K562 (cell line): ENCODE measurements around the gene PTP4A2. TPM values are rescaled to one million over a fixed set of nuclear protein-coding genes. Genes with fewer than 3 reads are reported as not detected.

Source experiments
- CEBPZ ChIP-seq: fragments of 150-350 bp; IDR thresholded peaks from 2 replicates; pipeline ENCODE4 v1.6.1; 2014; ENCODE audit warnings: low read depth, mild to moderate bottlenecking, low read length, borderline replicate concordance
- CXXC5 ChIP-seq: fragments of 250-450 bp; sonication (Bioruptor Pico); IDR thresholded peaks from 2 replicates; pipeline ENCODE4 v1.8.0; 2022; ENCODE audit warnings: inconsistent platforms, mild to moderate bottlenecking, moderate library complexity
- E2F5 ChIP-seq: sonication (generic); formaldehyde crosslinking; IDR thresholded peaks from 2 replicates; pipeline ENCODE4 v1.8.0; 2022; ENCODE audit warnings: mild to moderate bottlenecking, missing genetic modification reagents
- HDAC2 ChIP-seq: fragments of 450-650 bp; IDR thresholded peaks from 2 replicates; pipeline ENCODE4 v1.6.1; 2016; ENCODE audit warnings: mild to moderate bottlenecking
- KDM1A ChIP-seq, 2 experiments: fragments of 450-650 bp; IDR thresholded peaks; 2 replicates each; pipeline ENCODE4 v1.6.1; 2016; ENCODE audit warnings: mild to moderate bottlenecking in 2 of 2
- KLF6 ChIP-seq: fragments of 250-450 bp; sonication (Bioruptor Pico); IDR thresholded peaks from 2 replicates; pipeline ENCODE4 v1.4.0; 2020; ENCODE audit warnings: mild to moderate bottlenecking, moderate library complexity, borderline replicate concordance
- MECOM ChIP-seq: fragments of 250-450 bp; sonication (Bioruptor Pico); IDR thresholded peaks from 2 replicates; pipeline ENCODE4 v1.8.0; 2022; ENCODE audit warnings: inconsistent platforms
- MTA3 ChIP-seq: fragments of 450-650 bp; formaldehyde crosslinking; IDR thresholded peaks from 2 replicates; pipeline ENCODE4 v1.6.1; 2017; ENCODE audit warnings: mild to moderate bottlenecking, borderline replicate concordance
- NCOA2 ChIP-seq, 2 experiments: fragments of 450-650 bp; IDR thresholded peaks; 2 replicates each; pipeline ENCODE4 v1.6.1; 2018; ENCODE audit warnings: mild to moderate bottlenecking in 2 of 2, moderate library complexity in 1 of 2; ENCODE audit not compliant: partially characterized antibody in 2 of 2
- NFE2 ChIP-seq: IDR thresholded peaks from 2 replicates; pipeline ENCODE4 v1.6.1; 2014; ENCODE audit warnings: antibody characterized with exemption, low read depth
- PCBP2 ChIP-seq: fragments of 200-400 bp; formaldehyde crosslinking; IDR thresholded peaks from 2 replicates; pipeline ENCODE4 v1.6.1; 2018; ENCODE audit warnings: low read length, low read depth, mild to moderate bottlenecking, moderate library complexity; ENCODE audit not compliant: poor library complexity, severe bottlenecking
- THRA ChIP-seq: fragments of 450-650 bp; IDR thresholded peaks from 2 replicates; pipeline ENCODE4 v1.6.1; 2017; ENCODE audit warnings: mild to moderate bottlenecking, moderate library complexity
- TRIM28 ChIP-seq: fragments of 450-650 bp; IDR thresholded peaks from 2 replicates; pipeline ENCODE4 v1.6.1; 2017
- ZBTB43 ChIP-seq: sonication (generic); formaldehyde crosslinking; IDR thresholded peaks from 2 replicates; pipeline ENCODE4 v1.8.0; 2023; ENCODE audit warnings: mild to moderate bottlenecking, missing genetic modification reagents
- ZNF134 ChIP-seq: fragments of 250-450 bp; sonication (Bioruptor Pico); conservative IDR thresholded peaks from 2 replicates; pipeline ENCODE4 v1.4.0; 2020
- ZNF175 ChIP-seq: fragments of 200-800 bp; sonication (Bioruptor generic); IDR thresholded peaks from 2 replicates; pipeline ENCODE4 v1.6.1; 2016; ENCODE audit warnings: low read depth, mild to moderate bottlenecking, missing genetic modification characterization, missing compliant biosample characterization
- polyA plus RNA-seq, 8 experiments: library from polyadenylated mRNA; depleted of rRNA in 4 of 8; stranded (reverse) in 5 of 8; unstranded in 3 of 8; fragments of >200 nt; fragmentation: Nextera tagmentation in 2 of 8; fragmentation: Illumina TruSeq in 1 of 8; extraction: Ambion mirVana in 2 of 8; extraction: Trizol in 1 of 8; gene quantifications; 2 replicates each; pipeline versions ENCODE4 v1.2.1 to v1.2.3, GENCODE V29; 2011 to 2014; ENCODE audit warnings: inconsistent platforms in 1 of 8, missing spikeins in 1 of 8
- total RNA-seq, 7 experiments: library from RNA; depleted of rRNA in 6 of 7; stranded (reverse); fragments of >200 nt in 6 of 7; fragmentation: Illumina TruSeq in 2 of 7; extraction: Trizol in 2 of 7; gene quantifications; 2 replicates each; pipeline versions ENCODE4 v1.2.1 to v1.2.3, GENCODE V29; 2011 to 2021; ENCODE audit warnings: low replicate concordance in 1 of 7
- TF ChIP-seq, protein P1 (sequence below): sonication (generic); formaldehyde crosslinking; IDR thresholded peaks from 2 replicates; pipeline ENCODE4 v1.8.1; 2022; ENCODE audit warnings: missing genetic modification reagents
- TF ChIP-seq, protein P2 (sequence below): fragments of 450-650 bp; formaldehyde crosslinking; IDR thresholded peaks from 2 replicates; pipeline ENCODE4 v1.4.0; 2020; ENCODE audit warnings: mild to moderate bottlenecking, moderate library complexity

Gene PTP4A2
- total and polyA plus RNA-seq, 9 of the 15 experiments (the other 6 are each of a cell fraction or from before 2014, with no cell fraction given), result 197 to 870 (median 480) TPM

DNA sequence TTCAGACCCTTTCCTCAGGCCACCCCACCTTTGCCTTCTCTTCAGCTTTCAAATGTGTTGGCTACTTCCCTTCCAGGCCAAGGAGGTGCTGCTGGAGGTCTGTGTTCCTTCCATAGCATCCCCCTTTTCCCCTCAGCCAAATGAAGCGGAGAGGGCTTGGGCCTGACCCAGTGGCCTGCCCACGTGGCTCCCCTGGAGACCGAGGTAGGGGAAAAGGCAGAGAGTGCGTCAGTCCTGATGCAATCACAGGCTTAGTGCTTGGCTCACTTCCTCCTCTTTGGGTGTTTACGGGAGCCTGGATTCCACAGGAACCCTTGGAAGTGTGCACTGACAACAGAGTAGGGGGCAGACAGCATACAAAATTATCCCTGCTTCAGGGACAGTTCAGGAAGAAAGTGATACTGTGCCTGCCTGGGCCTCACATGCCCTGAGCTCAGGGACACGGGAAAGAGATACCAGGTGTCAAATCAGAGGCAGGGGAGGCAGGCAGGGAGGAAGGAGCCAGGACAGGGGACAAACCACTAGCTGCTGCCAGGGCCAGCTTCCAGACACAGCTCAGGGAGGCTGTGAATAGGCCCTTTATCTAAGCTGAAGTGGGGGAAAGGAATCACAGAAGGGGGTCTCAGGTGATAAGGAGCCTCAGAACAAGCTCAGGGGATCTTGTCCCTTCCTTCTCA, 16.6 kb upstream of the PTP4A2 start (continued):
- no peak for TF ChIP-seq ZBTB43 (CRISPR knock-in tag)
- TF ChIP-seq ZNF134 (CRISPR knock-in tag), result no peak; the same call in 1 of the 2 replicates
- no peak for TF ChIP-seq NFE2
- TF ChIP-seq PCBP2, result no peak
- peak; percentile 68 for TF ChIP-seq MECOM (CRISPR knock-in tag)
- no peak for TF ChIP-seq THRA
- TF ChIP-seq, protein P1, sequence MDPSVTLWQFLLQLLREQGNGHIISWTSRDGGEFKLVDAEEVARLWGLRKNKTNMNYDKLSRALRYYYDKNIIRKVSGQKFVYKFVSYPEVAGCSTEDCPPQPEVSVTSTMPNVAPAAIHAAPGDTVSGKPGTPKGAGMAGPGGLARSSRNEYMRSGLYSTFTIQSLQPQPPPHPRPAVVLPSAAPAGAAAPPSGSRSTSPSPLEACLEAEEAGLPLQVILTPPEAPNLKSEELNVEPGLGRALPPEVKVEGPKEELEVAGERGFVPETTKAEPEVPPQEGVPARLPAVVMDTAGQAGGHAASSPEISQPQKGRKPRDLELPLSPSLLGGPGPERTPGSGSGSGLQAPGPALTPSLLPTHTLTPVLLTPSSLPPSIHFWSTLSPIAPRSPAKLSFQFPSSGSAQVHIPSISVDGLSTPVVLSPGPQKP (CRISPR knock-in tag), result no peak
- TF ChIP-seq E2F5 (CRISPR knock-in tag), result no peak
- 0 out of 2 replicates have a peak, but pooled peaks have one; percentile 15 for TF ChIP-seq TRIM28
- TF ChIP-seq NCOA2 (IDR thresholded peaks at IDR 0.05; ENCODE audit: partially characterized antibody in 2 of 2), result no peak
- TF ChIP-seq CEBPZ, result no peak
- peak; percentile 78 for TF ChIP-seq HDAC2
- TF ChIP-seq KDM1A (IDR thresholded peaks at IDR 0.05), result no peak
- peak; percentile 94 for TF ChIP-seq CXXC5 (CRISPR knock-in tag)
- TF ChIP-seq, protein P2, sequence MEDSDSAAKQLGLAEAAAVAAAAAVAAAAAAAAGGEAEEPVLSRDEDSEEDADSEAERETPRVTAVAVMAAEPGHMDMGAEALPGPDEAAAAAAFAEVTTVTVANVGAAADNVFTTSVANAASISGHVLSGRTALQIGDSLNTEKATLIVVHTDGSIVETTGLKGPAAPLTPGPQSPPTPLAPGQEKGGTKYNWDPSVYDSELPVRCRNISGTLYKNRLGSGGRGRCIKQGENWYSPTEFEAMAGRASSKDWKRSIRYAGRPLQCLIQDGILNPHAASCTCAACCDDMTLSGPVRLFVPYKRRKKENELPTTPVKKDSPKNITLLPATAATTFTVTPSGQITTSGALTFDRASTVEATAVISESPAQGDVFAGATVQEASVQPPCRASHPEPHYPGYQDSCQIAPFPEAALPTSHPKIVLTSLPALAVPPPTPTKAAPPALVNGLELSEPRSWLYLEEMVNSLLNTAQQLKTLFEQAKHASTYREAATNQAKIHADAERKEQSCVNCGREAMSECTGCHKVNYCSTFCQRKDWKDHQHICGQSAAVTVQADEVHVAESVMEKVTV, result no peak
- TF ChIP-seq ZNF175 (CRISPR knock-in tag), result peak; percentile 99
- TF ChIP-seq MTA3, result 0 out of 2 replicates have a peak, but pooled peaks have one; percentile 81
- peak; percentile 88 for TF ChIP-seq KLF6 (CRISPR knock-in tag)
